T-cell (primary cell): ENCODE measurements around the gene HSPH1. TPM values are rescaled to one million over a fixed set of nuclear protein-coding genes. Genes with fewer than 3 reads are reported as not detected.

Experiments used
- ATAC-seq, 4 experiments: fragments of 200-7000 bp in 3 of 4; fragments of 150-1000 bp in 1 of 4; cut with Tn5 transposase; replicated peaks in 1 of 4; 1 replicate in 3 of 4; 2 replicates in 1 of 4; pipeline ENCODE4 v1.10.0; 2021; ENCODE audit warnings: moderate library complexity in 3 of 4, mild to moderate bottlenecking in 2 of 4, moderate number of reproducible peaks in 1 of 4
- CTCF ChIA-PET, 2 donors: fragments of 300-600 bp; sonication (Branson Sonifier 250); formaldehyde crosslinking; loops; one replicate each; lab custom pipeline; 2022; ENCODE audit warnings: antibody characterized with exemption in 2 of 2; lab: Charles Lee
- POLR2A ChIA-PET, 2 donors: fragments of 300-600 bp; sonication (Branson Sonifier 250); formaldehyde crosslinking; loops; one replicate each; lab custom pipeline; 2022; ENCODE audit warnings: antibody characterized with exemption in 2 of 2; lab: Charles Lee
- DNase-seq, 35 experiments: peaks; one replicate each; pipeline versions ENCODE4 v3.0.0 to v3.0.0-alpha.2; 2013 to 2023
- H3K27ac ChIP-seq: one replicate; pipeline ENCODE4 v1.5.1; 2013; ENCODE audit warnings: low read length
- H3K27me3 ChIP-seq, 2 experiments: replicated peaks in 1 of 2; 1 replicate in 1 of 2; 2 replicates in 1 of 2; pipeline versions ENCODE4 v1.6.1 to v1.7.0; 2013; ENCODE audit warnings: low read length in 1 of 2, mixed read lengths in 1 of 2; ENCODE audit not compliant: control insufficient read depth in 2 of 2, insufficient read depth in 2 of 2; ENCODE audit errors: extremely low read depth in 1 of 2
- H3K36me3 ChIP-seq, 2 donors: 1 replicate in 1 of 2; 2 replicates in 1 of 2; pipeline versions ENCODE4 v1.6.1 to v1.7.0; 2013; ENCODE audit warnings: low read length in 1 of 2; ENCODE audit not compliant: control insufficient read depth in 2 of 2, insufficient read depth in 1 of 2; ENCODE audit errors: extremely low read depth in 1 of 2
- H3K4me1 ChIP-seq, 2 experiments: 1 replicate in 1 of 2; 2 replicates in 1 of 2; pipeline versions ENCODE4 v1.6.1 to v1.7.0; 2013; ENCODE audit warnings: low read length in 2 of 2, mixed read lengths in 1 of 2; ENCODE audit not compliant: insufficient read depth in 2 of 2, control insufficient read depth in 1 of 2; ENCODE audit errors: extremely low read depth in 1 of 2
- H3K4me3 ChIP-seq, 2 donors: 1 replicate in 1 of 2; 2 replicates in 1 of 2; pipeline versions ENCODE4 v1.5.1 to v1.7.0; 2013; ENCODE audit warnings: mild to moderate bottlenecking in 2 of 2, low read length in 1 of 2, moderate library complexity in 1 of 2; ENCODE audit not compliant: control insufficient read depth in 1 of 2; ENCODE audit errors: extremely low read depth in 1 of 2
- H3K9me3 ChIP-seq: 2 replicates; pipeline ENCODE4 v1.7.0; 2013
- H3K27ac Mint-ChIP-seq, 2 donors: one replicate each; pipeline ENCODE4 v1.8.0; 2020 to 2021; ENCODE audit warnings: mild to moderate bottlenecking in 2 of 2, mixed read lengths in 2 of 2
- H3K27me3 Mint-ChIP-seq, 2 donors: one replicate each; pipeline ENCODE4 v1.8.0; 2021 to 2022; ENCODE audit warnings: mixed read lengths in 2 of 2
- H3K36me3 Mint-ChIP-seq: one replicate; pipeline ENCODE4 v1.8.0; 2021; ENCODE audit warnings: mixed read lengths
- H3K4me1 Mint-ChIP-seq, 3 donors: one replicate each; pipeline ENCODE4 v1.8.0; 2020 to 2022; ENCODE audit warnings: mixed read lengths in 3 of 3, mild to moderate bottlenecking in 1 of 3
- H3K4me3 Mint-ChIP-seq, 3 donors: one replicate each; pipeline ENCODE4 v1.8.0; 2020 to 2022; ENCODE audit warnings: mild to moderate bottlenecking in 3 of 3, mixed read lengths in 3 of 3, moderate library complexity in 3 of 3
- H3K9me3 Mint-ChIP-seq, 3 donors: one replicate each; pipeline ENCODE4 v1.8.0; 2020 to 2022; ENCODE audit warnings: mixed read lengths in 3 of 3
- WGBS: methylation state at CpG from one replicate; pipeline ENCODE4 v1.1.5; 2013; ENCODE audit warnings: missing lambda C conversion rate; ENCODE audit not compliant: insufficient coverage; 5-methylcytosine and 5-hydroxymethylcytosine counted together
- total RNA-seq, 35 experiments: library from RNA in 6 of 35; stranded (reverse) in 6 of 35; fragments of 120-200 nt in 1 of 35; gene quantifications; one replicate each; pipeline versions ENCODE4 v1.2.1 to v1.2.4 and lab custom pipeline; 2013 to 2026

HSPH1 gene
- total RNA-seq, 5 donors from 2014 or later (not counting 1 experiment from before 2014, with no cell fraction given): 54.5 to 141 (median 72.8) TPM

DNA sequence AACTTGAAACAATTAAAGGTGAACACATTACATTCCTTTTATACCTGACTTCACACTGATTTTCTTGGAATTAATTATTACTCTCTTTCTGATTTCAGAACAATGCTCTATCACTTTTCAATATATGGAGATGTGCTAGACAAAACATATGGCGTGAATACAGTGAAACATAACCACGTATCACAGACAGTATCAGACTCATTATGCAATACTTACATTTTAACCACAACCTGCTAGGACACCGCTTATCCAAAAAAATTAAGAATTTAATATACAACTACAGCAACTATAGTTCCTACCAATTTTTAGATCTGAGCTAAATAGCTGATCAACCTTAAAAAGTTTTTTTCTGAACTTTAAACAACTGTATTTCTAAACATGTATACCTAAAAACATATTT, 9.9 kb downstream of the HSPH1 start:
- Histone ChIP-seq H3K4me3 (no peak overlapping the region), H3K36me3 (peaks cover 5 to 78% of the 10 kb centered on the region in 2 donors), H3K4me1 (no peaks in the 10 kb centered on the region), H3K27ac (no peak overlapping the region), H3K9me3 (no peaks in the 10 kb centered on the region), H3K27me3 (no peaks in the 10 kb centered on the region)
- WGBS: no CpG with 5 or more reads among the region's 3 CpGs
- no peaks in the 10 kb centered on the region for H3K9me3 Mint-ChIP-seq
- H3K4me1 Mint-ChIP-seq: peaks cover 12 to 34% (median 19%) of the 10 kb centered on the region in 3 donors
- H3K4me3 Mint-ChIP-seq: no peak overlapping the region
- ATAC-seq: no peak
- no peak overlapping the region for H3K27ac Mint-ChIP-seq
- no peak for DNase-seq
- no peaks in the 10 kb centered on the region for H3K27me3 Mint-ChIP-seq
- H3K36me3 Mint-ChIP-seq: peaks cover 71% of the 10 kb centered on the region
- CTCF ChIA-PET: interaction anchor here in 1 of 2 donors (0.6 kb wide), 1 partner anchor 11 kb away, joined by 3 read pairs; no protein-coding TSS in a partner anchor
- POLR2A ChIA-PET: interaction anchor here (0.5 to 2.2 kb wide), 6 partner anchors 8 to 1436 kb away, joined by 3 to 15 read pairs (median 5); no protein-coding TSS in a partner anchor

DNA sequence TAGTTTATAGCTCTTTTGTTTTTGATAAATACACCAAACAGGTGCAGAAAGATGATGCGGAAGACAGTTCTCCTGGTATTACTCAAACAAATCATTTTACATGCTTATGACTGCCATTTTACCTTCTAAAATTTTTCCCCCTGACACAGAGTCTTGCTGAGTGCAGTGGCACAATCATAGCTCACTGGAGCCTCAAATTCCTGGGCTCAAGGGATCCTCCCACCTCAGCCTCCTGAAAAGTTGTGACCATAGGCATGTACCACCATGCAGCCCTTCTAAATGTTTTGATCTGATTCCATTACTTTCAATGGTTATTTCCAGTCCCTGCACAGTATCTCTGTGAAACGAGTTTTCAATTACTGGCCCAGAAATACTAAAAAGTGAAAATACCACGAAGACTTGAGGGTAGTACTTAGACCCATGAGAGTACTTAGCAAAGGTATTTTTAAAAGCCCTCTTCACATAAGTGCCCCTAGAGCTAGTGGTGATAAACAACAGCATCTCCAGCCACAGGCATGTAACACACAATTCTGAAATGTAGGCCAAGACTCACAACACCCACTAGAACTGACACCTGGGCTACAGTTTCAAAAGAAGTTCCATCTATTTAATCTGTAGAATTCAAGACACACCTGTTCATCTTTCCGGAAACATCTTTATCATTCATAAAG, 11.3 kb downstream of the HSPH1 start:
- ChIA-PET CTCF (interaction anchor here in 1 of 2 donors (0.5 to 1.1 kb wide), 2 partner anchors 28 to 198 kb away, joined by 3 to 4 read pairs; no protein-coding TSS in a partner anchor), POLR2A (interaction anchor here (0.5 to 2.1 kb wide), 8 partner anchors 8 to 757 kb away, joined by 3 to 15 read pairs (median 4); no protein-coding TSS in a partner anchor)
- H3K27ac Mint-ChIP-seq: no peak overlapping the region
- H3K4me1 Mint-ChIP-seq: peaks cover 14 to 34% (median 18%) of the 10 kb centered on the region in 3 donors
- ATAC-seq: no peak
- H3K36me3 Mint-ChIP-seq: peaks cover 76% of the 10 kb centered on the region
- H3K36me3 ChIP-seq: peaks cover 5 to 79% of the 10 kb centered on the region in 2 donors
- H3K4me1 ChIP-seq: no peaks in the 10 kb centered on the region
- no peak overlapping the region for H3K4me3 ChIP-seq
- no peaks in the 10 kb centered on the region for H3K27me3 ChIP-seq
- no peaks in the 10 kb centered on the region for H3K9me3 Mint-ChIP-seq
- no peaks in the 10 kb centered on the region for H3K9me3 ChIP-seq
- H3K27ac ChIP-seq: no peak overlapping the region
- no peak for DNase-seq
- peak overlapping the region in 1 of 3 donors; percentile 7 for H3K4me3 Mint-ChIP-seq
- WGBS: no CpG with 5 or more reads among the region's 4 CpGs
- no peaks in the 10 kb centered on the region for H3K27me3 Mint-ChIP-seq

DNA sequence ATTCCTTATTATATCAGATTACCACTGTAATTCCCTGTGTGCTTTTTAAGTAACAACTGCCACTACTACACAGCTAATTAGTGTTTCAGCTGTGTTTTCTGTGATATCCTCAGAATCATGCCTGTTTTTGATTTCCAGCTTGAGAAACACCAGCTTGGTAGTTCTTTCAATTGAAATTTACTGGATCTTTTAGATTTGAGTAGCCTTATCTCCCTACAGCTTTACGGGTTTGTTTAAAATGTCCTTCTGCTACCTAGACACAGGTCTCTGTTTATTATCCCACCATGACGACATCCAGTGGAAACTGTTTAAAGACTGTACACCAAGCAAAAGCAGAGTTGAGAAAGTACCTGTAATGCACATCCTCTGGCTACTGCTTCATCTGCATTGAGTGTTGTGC, 12.1 kb downstream of the HSPH1 start:
- POLR2A ChIA-PET: interaction anchor here (0.8 to 1.1 kb wide), 2 partner anchors 9 to 11 kb away, joined by 3 to 4 read pairs; no protein-coding TSS in a partner anchor
- no peaks in the 10 kb centered on the region for H3K9me3 ChIP-seq
- Mint-ChIP-seq H3K27ac (no peak overlapping the region), H3K36me3 (peaks cover 76% of the 10 kb centered on the region), H3K4me1 (peaks cover 19 to 36% (median 23%) of the 10 kb centered on the region in 3 donors), H3K9me3 (no peaks in the 10 kb centered on the region), H3K4me3 (no peak overlapping the region), H3K27me3 (no peaks in the 10 kb centered on the region)
- no peaks in the 10 kb centered on the region for H3K4me1 ChIP-seq
- DNase-seq (no peak), ATAC-seq (no peak)
- CTCF ChIA-PET: interaction anchor here in 1 of 2 donors (1.1 kb wide), 1 partner anchor 27 kb away, joined by 3 read pairs; no protein-coding TSS in a partner anchor
- no peak overlapping the region for H3K4me3 ChIP-seq
- H3K36me3 ChIP-seq: peaks cover 5 to 79% of the 10 kb centered on the region in 2 donors
- H3K27ac ChIP-seq: no peak overlapping the region
- WGBS: 100% methylated on average over 2 of the region's 2 CpGs
- H3K27me3 ChIP-seq: no peaks in the 10 kb centered on the region

DNA sequence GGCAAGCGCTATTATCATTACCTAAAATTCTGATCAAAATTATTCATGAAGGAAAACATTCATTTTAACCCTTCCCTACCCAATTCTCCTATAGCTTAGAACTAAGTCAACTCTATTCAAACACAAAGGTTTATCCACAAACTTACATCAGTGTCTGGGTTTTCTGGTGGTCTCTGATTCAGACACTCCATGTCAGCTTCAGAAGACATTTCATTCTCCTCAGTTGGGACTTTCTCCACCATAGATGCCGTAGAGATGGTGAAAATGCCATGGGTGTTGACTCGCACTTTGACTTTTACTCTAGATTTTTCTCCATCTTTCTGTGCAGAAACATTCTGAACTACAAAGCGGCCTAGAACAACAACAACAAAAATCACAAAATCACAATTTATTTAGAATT, 16.3 kb downstream of the HSPH1 start:
- DNase-seq: no peak
- Mint-ChIP-seq H3K36me3 (peaks cover 80% of the 10 kb centered on the region), H3K27me3 (no peaks in the 10 kb centered on the region), H3K4me3 (no peak overlapping the region), H3K9me3 (no peaks in the 10 kb centered on the region), H3K27ac (no peak overlapping the region), H3K4me1 (peaks cover 14 to 39% (median 14%) of the 10 kb centered on the region in 3 donors)
- no peaks in the 10 kb centered on the region for H3K9me3 ChIP-seq
- no peaks in the 10 kb centered on the region for H3K27me3 ChIP-seq
- no peak overlapping the region for H3K4me3 ChIP-seq
- no peak overlapping the region for H3K27ac ChIP-seq
- peaks cover 6 to 87% of the 10 kb centered on the region in 2 donors for H3K36me3 ChIP-seq
- ATAC-seq: no peak
- CTCF ChIA-PET: no interaction called here
- 92% methylated on average over 1 of the region's 4 CpGs for WGBS
- H3K4me1 ChIP-seq: no peaks in the 10 kb centered on the region
- POLR2A ChIA-PET: interaction anchor here (1.0 to 1.8 kb wide), 2 partner anchors 8 to 9 kb away, joined by 4 to 9 read pairs; no protein-coding TSS in a partner anchor

DNA sequence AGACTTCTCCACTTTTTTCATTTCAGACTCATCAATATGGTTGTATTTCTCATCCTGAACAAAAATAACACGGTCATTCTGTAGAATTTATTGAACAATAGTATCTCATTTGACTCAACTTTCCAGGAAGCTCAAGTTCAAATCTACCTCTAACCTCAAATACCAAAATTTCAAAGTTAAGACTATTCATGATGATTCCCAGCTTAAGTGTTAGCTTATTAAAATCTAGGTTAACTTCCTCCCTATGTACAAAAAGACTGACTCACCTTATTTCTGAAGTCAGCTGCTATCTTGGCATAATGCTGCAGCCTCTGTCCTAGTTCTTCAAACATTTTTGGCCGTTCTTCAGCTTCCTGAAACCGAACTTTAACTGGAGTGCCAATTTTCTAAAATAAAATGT, 23.2 kb downstream of the HSPH1 start:
- Histone ChIP-seq H3K9me3 (no peaks in the 10 kb centered on the region), H3K4me1 (peaks cover 0 to 2% of the 10 kb centered on the region in 2 experiments), H3K27me3 (no peaks in the 10 kb centered on the region), H3K4me3 (no peak overlapping the region), H3K36me3 (peaks cover 4 to 69% of the 10 kb centered on the region in 2 donors), H3K27ac (no peak overlapping the region)
- DNase-seq (no peak), ATAC-seq (no peak)
- Mint-ChIP-seq H3K27me3 (no peaks in the 10 kb centered on the region), H3K4me1 (peaks cover 13 to 29% (median 14%) of the 10 kb centered on the region in 3 donors), H3K27ac (no peak overlapping the region), H3K36me3 (peaks cover 77% of the 10 kb centered on the region), H3K4me3 (no peak overlapping the region), H3K9me3 (no peaks in the 10 kb centered on the region)
- WGBS: no CpG with 5 or more reads among the region's 3 CpGs
- ChIA-PET POLR2A (interaction anchor here in 1 of 2 donors (1.6 to 1.7 kb wide), 2 partner anchors 10 to 13 kb away, joined by 5 to 6 read pairs; no protein-coding TSS in a partner anchor), CTCF (no interaction called here)

DNA sequence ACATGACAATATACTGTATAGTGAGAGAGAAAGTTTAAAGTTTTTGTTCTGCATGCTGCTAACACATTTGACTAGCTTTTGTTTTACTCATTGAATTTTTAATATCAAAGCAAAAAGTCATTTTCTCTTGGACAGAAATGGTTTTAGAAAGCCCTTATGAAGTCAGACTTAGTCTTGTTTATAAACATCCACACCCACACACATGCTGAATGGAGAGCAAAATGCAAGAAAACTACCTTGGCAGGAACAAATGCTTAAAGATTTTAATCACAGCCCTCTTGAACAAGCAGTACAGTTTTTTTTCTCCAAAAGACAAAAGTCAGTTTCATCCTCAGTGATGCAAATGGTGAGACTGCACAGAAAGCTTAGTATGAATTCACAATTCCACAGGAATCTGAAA, 25.0 kb downstream of the HSPH1 start:
- H3K36me3 ChIP-seq: peaks cover 4 to 53% of the 10 kb centered on the region in 2 donors
- peaks cover 0 to 3% of the 10 kb centered on the region in 2 experiments for H3K4me1 ChIP-seq
- DNase-seq (no peak), ATAC-seq (no peak)
- POLR2A ChIA-PET: no interaction called here
- H3K27ac ChIP-seq: no peak overlapping the region
- Mint-ChIP-seq H3K4me3 (no peak overlapping the region), H3K27me3 (no peaks in the 10 kb centered on the region), H3K9me3 (no peaks in the 10 kb centered on the region), H3K27ac (peak overlapping the region; percentile 18 to 79), H3K36me3 (peaks cover 63% of the 10 kb centered on the region), H3K4me1 (peaks cover 17 to 26% (median 18%) of the 10 kb centered on the region in 3 donors)
- no peaks in the 10 kb centered on the region for H3K27me3 ChIP-seq
- no peaks in the 10 kb centered on the region for H3K9me3 ChIP-seq
- CTCF ChIA-PET: no interaction called here
- H3K4me3 ChIP-seq: no peak overlapping the region
